GM23338 (cell line): Measurements from ENCODE around the gene APPL2. TPM values are rescaled to one million over a fixed set of nuclear protein-coding genes. Genes with fewer than 3 reads are reported as not detected.

Experiments
- ATAC-seq: fragments of 200-7000 bp; cut with Tn5 transposase; 3 replicates; pipeline ENCODE4 v1.9.1; 2020
- DNase-seq: peaks from one replicate; pipeline ENCODE4 v3.0.0-alpha.2; 2015; ENCODE audit warnings: low spot score
- H2AFZ ChIP-seq: fragments of 200-600 bp; sonication (generic); 2 replicates; pipeline ENCODE4 v1.8.0; 2016; ENCODE audit warnings: antibody characterized with exemption, mild to moderate bottlenecking, moderate library complexity
- H3F3A ChIP-seq: fragments of 200-600 bp; sonication (generic); replicated peaks from 2 replicates; pipeline ENCODE4 v1.8.0; 2017; ENCODE audit warnings: antibody characterized with exemption, mixed run types, low read depth
- H3K27ac ChIP-seq: fragments of 200-600 bp; sonication (generic); 2 replicates; pipeline ENCODE4 v1.6.1; 2016; ENCODE audit warnings: low read depth
- H3K27me3 ChIP-seq: fragments of 200-600 bp; sonication (generic); 2 replicates; pipeline ENCODE4 v1.8.0; 2016; ENCODE audit warnings: mild to moderate bottlenecking, mixed run types, moderate library complexity; ENCODE audit not compliant: insufficient read depth
- H3K36me3 ChIP-seq: fragments of 200-600 bp; sonication (generic); 2 replicates; pipeline ENCODE4 v1.8.0; 2016; ENCODE audit warnings: mild to moderate bottlenecking; ENCODE audit not compliant: insufficient read depth
- H3K4me1 ChIP-seq: fragments of 200-600 bp; sonication (generic); 2 replicates; pipeline ENCODE4 v1.8.0; 2016; ENCODE audit warnings: mild to moderate bottlenecking, moderate library complexity; ENCODE audit not compliant: insufficient read depth
- H3K4me2 ChIP-seq: fragments of 200-600 bp; sonication (generic); 2 replicates; pipeline ENCODE4 v1.7.1; 2017; ENCODE audit warnings: mixed run types
- H3K4me3 ChIP-seq: fragments of 200-600 bp; sonication (generic); 2 replicates; pipeline ENCODE4 v1.6.1; 2016; ENCODE audit warnings: mixed run types
- H3K79me2 ChIP-seq: fragments of 200-600 bp; sonication (generic); replicated peaks from 2 replicates; pipeline ENCODE4 v1.8.0; 2017; ENCODE audit warnings: mild to moderate bottlenecking; ENCODE audit not compliant: insufficient read depth
- H3K9me2 ChIP-seq: fragments of 200-600 bp; sonication (generic); 2 replicates; pipeline ENCODE4 v1.8.0; 2017; ENCODE audit not compliant: insufficient read depth
- H4K20me1 ChIP-seq: fragments of 200-600 bp; sonication (generic); replicated peaks from 2 replicates; pipeline ENCODE4 v1.8.0; 2017; ENCODE audit warnings: mild to moderate bottlenecking; ENCODE audit not compliant: insufficient read depth
- H3K27ac Mint-ChIP-seq: 2 replicates; pipeline ENCODE4 v1.8.0; 2020; ENCODE audit warnings: inconsistent platforms, mild to moderate bottlenecking, moderate library complexity, mixed read lengths
- H3K27me3 Mint-ChIP-seq: 3 replicates; pipeline ENCODE4 v1.8.0; 2022; ENCODE audit warnings: low read depth, mild to moderate bottlenecking, moderate library complexity, mixed read lengths, inconsistent platforms; ENCODE audit not compliant: insufficient read depth, poor library complexity
- H3K36me3 Mint-ChIP-seq: 3 replicates; pipeline ENCODE4 v1.8.0; 2021; ENCODE audit warnings: low read depth, mild to moderate bottlenecking, inconsistent platforms, moderate library complexity, mixed read lengths
- H3K4me1 Mint-ChIP-seq: 3 replicates; pipeline ENCODE4 v1.8.0; 2020; ENCODE audit warnings: mild to moderate bottlenecking, inconsistent platforms, mixed read lengths
- H3K4me3 Mint-ChIP-seq: 3 replicates; pipeline ENCODE4 v1.8.0; 2021; ENCODE audit warnings: moderate library complexity, mild to moderate bottlenecking, inconsistent platforms, mixed read lengths
- H3K9me3 Mint-ChIP-seq: 3 replicates; pipeline ENCODE4 v1.8.0; 2020; ENCODE audit warnings: moderate library complexity, mild to moderate bottlenecking, inconsistent platforms, mixed read lengths
- CREB1 ChIP-seq: fragments of 250-450 bp; sonication (Bioruptor Pico); IDR thresholded peaks from 2 replicates; pipeline ENCODE4 v1.5.0; 2020; ENCODE audit warnings: low read depth, mild to moderate bottlenecking, moderate library complexity
- EZH2 ChIP-seq: fragments of 200-600 bp; sonication (generic); IDR thresholded peaks from one replicate; pipeline ENCODE4 v1.8.0; 2017; ENCODE audit warnings: antibody characterized with exemption, mild to moderate bottlenecking, low read depth; ENCODE audit not compliant: unreplicated experiment
- EZH2phosphoT487 ChIP-seq: fragments of 200-600 bp; sonication (generic); IDR thresholded peaks from one replicate; pipeline ENCODE4 v1.8.1; 2018; ENCODE audit warnings: antibody characterized with exemption; ENCODE audit not compliant: unreplicated experiment
- NANOG ChIP-seq: IDR thresholded peaks from 2 replicates; pipeline ENCODE4 v1.6.1; 2016; ENCODE audit warnings: antibody characterized with exemption, borderline replicate concordance
- POLR2AphosphoS5 ChIP-seq: IDR thresholded peaks from 2 replicates; pipeline ENCODE4 v1.6.1; 2016; ENCODE audit warnings: antibody characterized with exemption, low read depth
- STAT1 ChIP-seq: IDR thresholded peaks from one replicate; pipeline ENCODE4 v1.6.1; 2016; ENCODE audit warnings: antibody characterized with exemption; ENCODE audit not compliant: unreplicated experiment
- ZNF331 ChIP-seq: fragments of 250-450 bp; sonication (Bioruptor Pico); IDR thresholded peaks from 2 replicates; pipeline ENCODE4 v1.5.0; 2020; ENCODE audit warnings: low read depth, mild to moderate bottlenecking, moderate library complexity
- polyA plus RNA-seq: library from polyadenylated mRNA; unstranded; fragments of >200 nt; fragmentation: Nextera tagmentation; extraction: Ambion mirVana; gene quantifications from 2 replicates; pipeline ENCODE4 v1.2.1, GENCODE V29; 2016
- total RNA-seq: library from RNA; depleted of rRNA; stranded (reverse); fragments of >200 nt; shearing (Covaris generic); gene quantifications from 2 replicates; pipeline ENCODE4 v1.2.3, GENCODE V29; 2014
- TF ChIP-seq, protein P1 (sequence below): IDR thresholded peaks from 2 replicates; pipeline ENCODE4 v1.6.1; 2016; ENCODE audit warnings: antibody characterized with exemption
- TF ChIP-seq, protein P2 (sequence below): IDR thresholded peaks from one replicate; pipeline ENCODE4 v1.6.1; 2018; ENCODE audit warnings: antibody characterized with exemption; ENCODE audit not compliant: unreplicated experiment
- TF ChIP-seq, protein P3 (sequence below), 2 experiments: fragments of 200-600 bp in 1 of 2; sonication (generic) in 1 of 2; conservative IDR thresholded peaks; 2 replicates each; pipeline versions ENCODE4 v1.5.1 to v1.6.1; 2016 to 2017; ENCODE audit warnings: antibody characterized with exemption in 2 of 2, low read depth in 2 of 2, mild to moderate bottlenecking in 2 of 2, moderate library complexity in 1 of 2

APPL2 gene
- total and polyA plus RNA-seq, 2 experiments from 2014 or later = 9.3 to 17.4 TPM

DNA sequence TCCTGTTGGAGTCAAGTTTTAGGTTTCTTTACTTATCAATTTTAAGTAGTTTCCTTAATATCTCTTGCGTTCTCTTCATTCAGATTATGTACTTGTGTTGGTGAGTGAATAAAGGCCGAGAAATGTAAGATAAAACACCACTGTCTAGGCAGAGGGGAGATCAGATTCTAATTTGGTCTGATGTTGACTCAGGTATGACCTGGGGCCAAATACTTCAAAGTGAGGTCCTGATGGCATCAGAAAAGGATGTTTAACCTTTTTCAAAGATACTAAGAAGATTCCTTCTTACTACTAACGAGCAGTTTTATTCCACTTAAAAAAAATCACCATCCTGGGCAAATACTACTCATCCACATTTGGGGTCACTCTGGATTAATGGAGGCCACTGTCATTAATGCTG is 26.9 kb downstream of the APPL2 start (continued):
- TF ChIP-seq, protein P1, sequence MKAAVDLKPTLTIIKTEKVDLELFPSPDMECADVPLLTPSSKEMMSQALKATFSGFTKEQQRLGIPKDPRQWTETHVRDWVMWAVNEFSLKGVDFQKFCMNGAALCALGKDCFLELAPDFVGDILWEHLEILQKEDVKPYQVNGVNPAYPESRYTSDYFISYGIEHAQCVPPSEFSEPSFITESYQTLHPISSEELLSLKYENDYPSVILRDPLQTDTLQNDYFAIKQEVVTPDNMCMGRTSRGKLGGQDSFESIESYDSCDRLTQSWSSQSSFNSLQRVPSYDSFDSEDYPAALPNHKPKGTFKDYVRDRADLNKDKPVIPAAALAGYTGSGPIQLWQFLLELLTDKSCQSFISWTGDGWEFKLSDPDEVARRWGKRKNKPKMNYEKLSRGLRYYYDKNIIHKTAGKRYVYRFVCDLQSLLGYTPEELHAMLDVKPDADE = no peak
- TF ChIP-seq, protein P2, sequence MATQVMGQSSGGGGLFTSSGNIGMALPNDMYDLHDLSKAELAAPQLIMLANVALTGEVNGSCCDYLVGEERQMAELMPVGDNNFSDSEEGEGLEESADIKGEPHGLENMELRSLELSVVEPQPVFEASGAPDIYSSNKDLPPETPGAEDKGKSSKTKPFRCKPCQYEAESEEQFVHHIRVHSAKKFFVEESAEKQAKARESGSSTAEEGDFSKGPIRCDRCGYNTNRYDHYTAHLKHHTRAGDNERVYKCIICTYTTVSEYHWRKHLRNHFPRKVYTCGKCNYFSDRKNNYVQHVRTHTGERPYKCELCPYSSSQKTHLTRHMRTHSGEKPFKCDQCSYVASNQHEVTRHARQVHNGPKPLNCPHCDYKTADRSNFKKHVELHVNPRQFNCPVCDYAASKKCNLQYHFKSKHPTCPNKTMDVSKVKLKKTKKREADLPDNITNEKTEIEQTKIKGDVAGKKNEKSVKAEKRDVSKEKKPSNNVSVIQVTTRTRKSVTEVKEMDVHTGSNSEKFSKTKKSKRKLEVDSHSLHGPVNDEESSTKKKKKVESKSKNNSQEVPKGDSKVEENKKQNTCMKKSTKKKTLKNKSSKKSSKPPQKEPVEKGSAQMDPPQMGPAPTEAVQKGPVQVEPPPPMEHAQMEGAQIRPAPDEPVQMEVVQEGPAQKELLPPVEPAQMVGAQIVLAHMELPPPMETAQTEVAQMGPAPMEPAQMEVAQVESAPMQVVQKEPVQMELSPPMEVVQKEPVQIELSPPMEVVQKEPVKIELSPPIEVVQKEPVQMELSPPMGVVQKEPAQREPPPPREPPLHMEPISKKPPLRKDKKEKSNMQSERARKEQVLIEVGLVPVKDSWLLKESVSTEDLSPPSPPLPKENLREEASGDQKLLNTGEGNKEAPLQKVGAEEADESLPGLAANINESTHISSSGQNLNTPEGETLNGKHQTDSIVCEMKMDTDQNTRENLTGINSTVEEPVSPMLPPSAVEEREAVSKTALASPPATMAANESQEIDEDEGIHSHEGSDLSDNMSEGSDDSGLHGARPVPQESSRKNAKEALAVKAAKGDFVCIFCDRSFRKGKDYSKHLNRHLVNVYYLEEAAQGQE = no peak
- TF ChIP-seq EZH2phosphoT487 (no peak), NANOG (no peak), POLR2AphosphoS5 (no peak), STAT1 (no peak), EZH2 (no peak), ZNF331 (CRISPR knock-in tag) (no peak), CREB1 (CRISPR knock-in tag) (no peak)

DNA sequence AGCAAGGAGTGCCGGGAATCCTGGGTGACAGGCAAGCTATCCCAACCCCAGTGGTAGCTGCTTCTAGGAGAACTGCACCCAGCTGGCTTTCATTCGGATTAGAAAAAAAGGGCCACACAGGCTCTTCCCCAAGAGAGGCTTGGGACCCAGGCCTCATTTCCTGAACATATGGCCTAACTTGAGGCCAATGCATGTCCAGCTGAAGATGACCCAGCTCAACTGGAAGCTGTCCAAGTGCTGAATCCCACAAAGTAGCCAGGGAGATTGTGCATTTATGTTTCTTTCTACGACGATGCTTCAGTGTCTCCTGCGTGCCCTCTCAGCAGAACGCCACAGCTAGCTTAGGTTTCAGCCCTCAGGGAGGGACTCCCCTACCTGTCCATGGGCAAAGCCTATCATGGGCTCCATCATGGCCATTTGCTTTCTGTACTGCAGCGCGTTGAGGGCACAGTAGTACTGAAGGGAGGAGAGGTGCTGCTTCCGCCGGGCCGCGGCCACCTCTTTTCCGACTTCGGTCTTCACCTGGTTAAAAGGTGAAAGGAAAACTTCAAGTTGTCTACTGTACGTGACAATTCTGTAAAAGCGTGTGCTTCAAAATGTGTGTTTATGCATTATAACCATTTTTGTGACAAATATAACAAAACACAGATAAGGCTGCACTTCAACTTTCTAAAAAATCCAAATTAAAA is 29.1 kb downstream of the APPL2 start:
- no peaks in the 10 kb centered on the region for H3K27me3 ChIP-seq
- no peaks in the 10 kb centered on the region for H3K9me2 ChIP-seq
- H3K9me3 Mint-ChIP-seq = no peaks in the 10 kb centered on the region; the same call in 2 of the 3 replicates
- H3K27ac Mint-ChIP-seq = no peak overlapping the region
- H3K4me3 Mint-ChIP-seq = no peak overlapping the region
- H4K20me1 ChIP-seq = no peaks in the 10 kb centered on the region; the same call in 1 of the 2 replicates
- peaks cover 3% of the 10 kb centered on the region for H3K27me3 Mint-ChIP-seq
- H3K4me1 ChIP-seq = no peaks in the 10 kb centered on the region
- H2AFZ ChIP-seq = no peak overlapping the region
- peaks cover 21% of the 10 kb centered on the region for H3K36me3 Mint-ChIP-seq
- DNase-seq (no peak), ATAC-seq (no peak)
- no peak overlapping the region for H3K27ac ChIP-seq
- H3F3A ChIP-seq = no peaks in the 10 kb centered on the region
- H3K79me2 ChIP-seq = no peaks in the 10 kb centered on the region
- H3K4me1 Mint-ChIP-seq = no peaks in the 10 kb centered on the region
- H3K36me3 ChIP-seq = peaks cover 8% of the 10 kb centered on the region
- H3K4me3 ChIP-seq = no peak overlapping the region
- TF ChIP-seq NANOG = no peak
- TF ChIP-seq, protein P2 = peak; percentile 44
- TF ChIP-seq, protein P3, sequence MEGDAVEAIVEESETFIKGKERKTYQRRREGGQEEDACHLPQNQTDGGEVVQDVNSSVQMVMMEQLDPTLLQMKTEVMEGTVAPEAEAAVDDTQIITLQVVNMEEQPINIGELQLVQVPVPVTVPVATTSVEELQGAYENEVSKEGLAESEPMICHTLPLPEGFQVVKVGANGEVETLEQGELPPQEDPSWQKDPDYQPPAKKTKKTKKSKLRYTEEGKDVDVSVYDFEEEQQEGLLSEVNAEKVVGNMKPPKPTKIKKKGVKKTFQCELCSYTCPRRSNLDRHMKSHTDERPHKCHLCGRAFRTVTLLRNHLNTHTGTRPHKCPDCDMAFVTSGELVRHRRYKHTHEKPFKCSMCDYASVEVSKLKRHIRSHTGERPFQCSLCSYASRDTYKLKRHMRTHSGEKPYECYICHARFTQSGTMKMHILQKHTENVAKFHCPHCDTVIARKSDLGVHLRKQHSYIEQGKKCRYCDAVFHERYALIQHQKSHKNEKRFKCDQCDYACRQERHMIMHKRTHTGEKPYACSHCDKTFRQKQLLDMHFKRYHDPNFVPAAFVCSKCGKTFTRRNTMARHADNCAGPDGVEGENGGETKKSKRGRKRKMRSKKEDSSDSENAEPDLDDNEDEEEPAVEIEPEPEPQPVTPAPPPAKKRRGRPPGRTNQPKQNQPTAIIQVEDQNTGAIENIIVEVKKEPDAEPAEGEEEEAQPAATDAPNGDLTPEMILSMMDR (conservative IDR thresholded peaks at IDR 0.05; ENCODE audit: low read depth in 2 of 2) = no peak
- H3K4me2 ChIP-seq = no peak overlapping the region
